DND-41 (cell line): ENCODE results near the gene GDI2.
"Not testable (repeated sequence)": the region's sequence is repeated elsewhere in the genome, so short reads cannot be mapped to it uniquely, and the experiment has no call there.

Source experiments
- ATAC-seq: fragments of 200-7000 bp; cut with Tn5 transposase; 3 replicates; pipeline ENCODE4 v1.9.1; 2021; ENCODE audit warnings: low read depth; ENCODE audit not compliant: insufficient read depth
- DNase-seq: peaks from one replicate; pipeline ENCODE4 v3.0.0-alpha.2; 2020
- H2AFZ ChIP-seq: 2 replicates; pipeline ENCODE4 v1.6.0; 2012; ENCODE audit warnings: low read depth, low read length
- H3K27ac ChIP-seq: 2 replicates; pipeline ENCODE4 v1.5.1; 2012; ENCODE audit warnings: low read length, inconsistent platforms
- H3K27me3 ChIP-seq: fragments of 200-600 bp; sonication (generic); 2 replicates; pipeline ENCODE4 v1.6.0; 2012; ENCODE audit warnings: low read length, mild to moderate bottlenecking, inconsistent platforms; ENCODE audit not compliant: insufficient read depth, poor library complexity
- H3K36me3 ChIP-seq: 2 replicates; pipeline ENCODE4 v1.5.1; 2012; ENCODE audit warnings: low read length, inconsistent platforms; ENCODE audit not compliant: insufficient read depth
- H3K4me1 ChIP-seq: 2 replicates; pipeline ENCODE4 v1.5.1; 2012; ENCODE audit warnings: mild to moderate bottlenecking, low read length; ENCODE audit not compliant: insufficient read depth
- H3K4me2 ChIP-seq: 2 replicates; pipeline ENCODE4 v1.6.0; 2012; ENCODE audit warnings: mild to moderate bottlenecking, moderate library complexity, low read length, inconsistent platforms; ENCODE audit not compliant: insufficient read depth
- H3K4me3 ChIP-seq, 2 experiments: fragments of 200-600 bp in 1 of 2; shearing (Covaris generic) in 1 of 2; 2 replicates each; pipeline ENCODE4 v1.5.1; 2012 to 2016; ENCODE audit warnings: inconsistent platforms in 2 of 2, low read length in 2 of 2, mild to moderate bottlenecking in 2 of 2, low read depth in 1 of 2, moderate library complexity in 1 of 2
- H3K79me2 ChIP-seq: 2 replicates; pipeline ENCODE4 v1.6.0; 2012; ENCODE audit warnings: low read length, inconsistent platforms; ENCODE audit not compliant: insufficient read depth
- H3K9ac ChIP-seq: 2 replicates; pipeline ENCODE4 v1.6.0; 2012; ENCODE audit warnings: low read depth, mild to moderate bottlenecking, inconsistent platforms, low read length, moderate library complexity
- H3K9me3 ChIP-seq: 2 replicates; pipeline ENCODE4 v1.5.1; 2012; ENCODE audit warnings: low read length, moderate library complexity, mild to moderate bottlenecking, inconsistent platforms; ENCODE audit not compliant: insufficient read depth, severe bottlenecking
- H4K20me1 ChIP-seq: 2 replicates; pipeline ENCODE4 v1.6.0; 2012; ENCODE audit warnings: low read length; ENCODE audit not compliant: insufficient read depth
- CTCF ChIP-seq: IDR thresholded peaks from 2 replicates; pipeline ENCODE4 v1.5.1; 2012; ENCODE audit warnings: borderline replicate concordance, low read length, moderate library complexity, mild to moderate bottlenecking; ENCODE audit not compliant: poor library complexity, severe bottlenecking; ENCODE audit errors: extremely low read depth
- EZH2 ChIP-seq: IDR thresholded peaks from 3 replicates; pipeline ENCODE4 v1.6.1; 2012; ENCODE audit warnings: borderline replicate concordance, low read depth, mild to moderate bottlenecking, moderate library complexity, low read length, inconsistent platforms; ENCODE audit not compliant: severe bottlenecking

The GDI2 gene

GRCh38 chr10:5783300-5783699 is 29.9 kb downstream of the GDI2 start:
- DNase-seq (no peak), ATAC-seq (no peak)
- H3K27me3 ChIP-seq: no peaks in the 10 kb centered on the region
- no peaks in the 10 kb centered on the region for H3K4me1 ChIP-seq
- H3K9ac ChIP-seq: no peak overlapping the region
- peaks cover 95% of the 10 kb centered on the region for H3K79me2 ChIP-seq
- no peaks in the 10 kb centered on the region for H3K9me3 ChIP-seq
- no peak overlapping the region for H3K4me2 ChIP-seq
- TF ChIP-seq CTCF: no peak
- no peak for TF ChIP-seq EZH2
- H2AFZ ChIP-seq: no peak overlapping the region
- H3K27ac ChIP-seq: no peak overlapping the region
- peaks cover 89% of the 10 kb centered on the region for H3K36me3 ChIP-seq
- H4K20me1 ChIP-seq: peaks cover 21% of the 10 kb centered on the region
- no peak overlapping the region for H3K4me3 ChIP-seq

GRCh38 chr10:5782174-5782573 is 31.1 kb downstream of the GDI2 start:
- peaks cover 84% of the 10 kb centered on the region for H3K36me3 ChIP-seq
- H3K27me3 ChIP-seq: no peaks in the 10 kb centered on the region
- peaks cover 26% of the 10 kb centered on the region for H4K20me1 ChIP-seq
- H3K9ac ChIP-seq: no peak overlapping the region
- H3K4me3 ChIP-seq: no peak overlapping the region
- DNase-seq (no peak), ATAC-seq (no peak)
- no peaks in the 10 kb centered on the region for H3K4me1 ChIP-seq
- H3K9me3 ChIP-seq: no peaks in the 10 kb centered on the region
- no peak overlapping the region for H3K27ac ChIP-seq
- H2AFZ ChIP-seq: no peak overlapping the region
- no peak for TF ChIP-seq EZH2
- TF ChIP-seq CTCF: no peak
- H3K4me2 ChIP-seq: no peak overlapping the region
- H3K79me2 ChIP-seq: peaks cover 96% of the 10 kb centered on the region

GRCh38 chr10:5779730-5780129 is 33.5 kb downstream of the GDI2 start:
- Histone ChIP-seq H3K27ac (no peak overlapping the region), H3K4me1 (no peaks in the 10 kb centered on the region), H3K9me3 (no peaks in the 10 kb centered on the region), H3K4me2 (no peak overlapping the region), H3K36me3 (peaks cover 81% of the 10 kb centered on the region), H3K27me3 (no peaks in the 10 kb centered on the region), H2AFZ (no peak overlapping the region), H3K79me2 (peaks cover 98% of the 10 kb centered on the region), H3K9ac (no peak overlapping the region), H4K20me1 (peaks cover 46% of the 10 kb centered on the region), H3K4me3 (no peak overlapping the region)
- TF ChIP-seq EZH2: no peak
- TF ChIP-seq CTCF: no peak
- DNase-seq: no peak
- 0 out of 3 replicates have a peak, but pooled peaks have one; percentile 13 for ATAC-seq

- H4K20me1 ChIP-seq: peaks cover 57% of the 10 kb centered on the region
- H3K36me3 ChIP-seq: peaks cover 80% of the 10 kb centered on the region
- ATAC-seq, H3K4me2 ChIP-seq, DNase-seq, H3K9ac ChIP-seq, H3K27me3 ChIP-seq, H3K9me3 ChIP-seq, H3K27ac ChIP-seq, H3K4me3 ChIP-seq, H2AFZ ChIP-seq, H3K4me1 ChIP-seq: not testable (repeated sequence)
- peaks cover 100% of the 10 kb centered on the region for H3K79me2 ChIP-seq
Measured at GRCh38 chr10:5777758-5778157, 35.5 kb downstream of the GDI2 start.
